Lung (tissue), 12 donors: ENCODE measurements around the gene ELF2. TPM values are rescaled to one million over a fixed set of nuclear protein-coding genes. Genes with fewer than 3 reads are reported as not detected.
A peak's percentile ranks its signal among the peaks of the same experiment; 100 is the strongest.

Experiments
- ATAC-seq: fragments of 200-7000 bp; cut with Tn5 transposase; one replicate; pipeline ENCODE4 v1.9.1; 2020; ENCODE audit warnings: moderate number of reproducible peaks; ENCODE audit not compliant: insufficient read depth, low FRiP score
- DNase-seq, 3 donors: peaks; one replicate each; pipeline ENCODE4 v3.0.0-alpha.2; 2013 to 2017
- H3K27ac ChIP-seq, 2 donors: one replicate each; pipeline ENCODE4 v1.5.1; 2013; ENCODE audit warnings: mild to moderate bottlenecking in 2 of 2, moderate library complexity in 2 of 2, control low read depth in 1 of 2, inconsistent platforms in 1 of 2, low read depth in 1 of 2, low read length in 1 of 2
- H3K27me3 ChIP-seq, 3 donors: one replicate each; pipeline ENCODE4 v1.5.1; 2013; ENCODE audit warnings: low read length in 2 of 3; ENCODE audit not compliant: control insufficient read depth in 3 of 3, insufficient read depth in 3 of 3
- H3K36me3 ChIP-seq, 4 donors: one replicate each; pipeline ENCODE4 v1.5.1; 2013; ENCODE audit warnings: low read length in 4 of 4, mild to moderate bottlenecking in 1 of 4, moderate library complexity in 1 of 4; ENCODE audit not compliant: control insufficient read depth in 4 of 4, insufficient read depth in 4 of 4
- H3K4me1 ChIP-seq, 5 donors: one replicate each; pipeline ENCODE4 v1.5.1; 2013; ENCODE audit warnings: low read length in 5 of 5, mild to moderate bottlenecking in 2 of 5, moderate library complexity in 1 of 5; ENCODE audit not compliant: control insufficient read depth in 5 of 5, insufficient read depth in 5 of 5
- H3K4me3 ChIP-seq: one replicate; pipeline ENCODE4 v1.5.1; 2013; ENCODE audit warnings: mild to moderate bottlenecking, control low read depth, moderate library complexity
- H3K9ac ChIP-seq, 2 donors: one replicate each; pipeline ENCODE4 v1.5.1; 2013; ENCODE audit warnings: low read length in 2 of 2, control low read depth in 1 of 2; ENCODE audit not compliant: insufficient read depth in 1 of 2
- H3K9me3 ChIP-seq, 4 donors: one replicate each; pipeline ENCODE4 v1.5.1; 2013; ENCODE audit warnings: low read length in 3 of 4, mild to moderate bottlenecking in 1 of 4, moderate library complexity in 1 of 4; ENCODE audit not compliant: control insufficient read depth in 4 of 4, insufficient read depth in 3 of 4
- CTCF ChIP-seq: IDR thresholded peaks from 2 replicates; pipeline ENCODE4 v1.5.1; 2012; ENCODE audit warnings: mild to moderate bottlenecking; ENCODE audit errors: control extremely low read depth, extremely low read depth
- WGBS, 2 donors: extraction: QIAGEN DNeasy Blood & Tissue Kit; methylation state at CpG; one replicate each; pipeline ENCODE4 v1.1.7; 2013; 5-methylcytosine and 5-hydroxymethylcytosine counted together
- polyA plus RNA-seq, 2 donors: library from polyadenylated mRNA; stranded (reverse); fragments of 200-250 nt; gene quantifications; one replicate each; pipeline ENCODE4 v1.2.1, GENCODE V29; 2013
- total RNA-seq, 2 donors: library from RNA; depleted of rRNA in 1 of 2; stranded (reverse); fragments of >200 nt in 1 of 2; gene quantifications; one replicate each; pipeline ENCODE4 v1.2.1, GENCODE V29; 2014 to 2021
- donor health status: control.
- donor health status: control.
- donor health status: Bipolar disorder and iron deficiency.
- donor health status: healthy.
- donor health status: DM: yes; HTN: yes; CAD: no.

ELF2 gene
- total and polyA plus RNA-seq, 4 donors = 11.6 to 101 (median 28.7) TPM

GRCh38 chr4:139048026-139048425, 129.0 kb downstream of the ELF2 start:
- ATAC-seq (no peak), DNase-seq (no peak)
- Histone ChIP-seq H3K4me3 (no peak overlapping the region), H3K4me1 (peaks cover 0 to 11% (median 5%) of the 10 kb centered on the region in 5 donors), H3K9me3 (no peaks in the 10 kb centered on the region), H3K27ac (no peak overlapping the region), H3K9ac (no peak overlapping the region), H3K36me3 (peaks cover 5 to 20% (median 15%) of the 10 kb centered on the region in 4 donors), H3K27me3 (no peaks in the 10 kb centered on the region)
- TF ChIP-seq CTCF = no peak
- 84 to 88% methylated on average over 3 of the region's 3 CpGs for WGBS, 2 donors

GRCh38 chr4:139044291-139044690, 132.7 kb downstream of the ELF2 start:
- no peak for TF ChIP-seq CTCF
- no peak overlapping the region for H3K9ac ChIP-seq
- H3K27me3 ChIP-seq = no peaks in the 10 kb centered on the region
- no peak for ATAC-seq
- DNase-seq = peak in 2 of 3 donors; percentile 70 to 88
- peaks cover 0 to 20% (median 12%) of the 10 kb centered on the region in 4 donors for H3K36me3 ChIP-seq
- 74 to 82% methylated on average over 2 of the region's 2 CpGs for WGBS, 2 donors
- no peak overlapping the region for H3K4me3 ChIP-seq
- peaks cover 0 to 12% (median 5%) of the 10 kb centered on the region in 5 donors for H3K4me1 ChIP-seq
- no peak overlapping the region for H3K27ac ChIP-seq
- H3K9me3 ChIP-seq = peaks cover 0 to 2% (median 0%) of the 10 kb centered on the region in 4 donors

GRCh38 chr4:139042981-139043460, 134.0 kb downstream of the ELF2 start:
- Histone ChIP-seq H3K4me3 (no peak overlapping the region), H3K27me3 (no peaks in the 10 kb centered on the region), H3K27ac (no peak overlapping the region), H3K9me3 (peaks cover 0 to 2% (median 0%) of the 10 kb centered on the region in 4 donors), H3K36me3 (peaks cover 0 to 14% (median 9%) of the 10 kb centered on the region in 4 donors), H3K4me1 (peaks cover 0 to 12% (median 5%) of the 10 kb centered on the region in 5 donors), H3K9ac (no peak overlapping the region)
- peak in 2 of 3 donors; percentile 49 to 83 for DNase-seq
- no peak for ATAC-seq
- TF ChIP-seq CTCF = no peak
- WGBS, 2 donors = 56 to 80% methylated on average over 10 of the region's 10 CpGs
